ENCODE results near the gene STON2. TPM values are rescaled to one million over a fixed set of nuclear protein-coding genes. Genes with fewer than 3 reads are reported as not detected.

STON2 gene
- total RNA-seq, 1 donor from 2014 or later, result not detected

- POLR2A ChIA-PET, result no interaction called here
- TF ChIP-seq, protein P1, sequence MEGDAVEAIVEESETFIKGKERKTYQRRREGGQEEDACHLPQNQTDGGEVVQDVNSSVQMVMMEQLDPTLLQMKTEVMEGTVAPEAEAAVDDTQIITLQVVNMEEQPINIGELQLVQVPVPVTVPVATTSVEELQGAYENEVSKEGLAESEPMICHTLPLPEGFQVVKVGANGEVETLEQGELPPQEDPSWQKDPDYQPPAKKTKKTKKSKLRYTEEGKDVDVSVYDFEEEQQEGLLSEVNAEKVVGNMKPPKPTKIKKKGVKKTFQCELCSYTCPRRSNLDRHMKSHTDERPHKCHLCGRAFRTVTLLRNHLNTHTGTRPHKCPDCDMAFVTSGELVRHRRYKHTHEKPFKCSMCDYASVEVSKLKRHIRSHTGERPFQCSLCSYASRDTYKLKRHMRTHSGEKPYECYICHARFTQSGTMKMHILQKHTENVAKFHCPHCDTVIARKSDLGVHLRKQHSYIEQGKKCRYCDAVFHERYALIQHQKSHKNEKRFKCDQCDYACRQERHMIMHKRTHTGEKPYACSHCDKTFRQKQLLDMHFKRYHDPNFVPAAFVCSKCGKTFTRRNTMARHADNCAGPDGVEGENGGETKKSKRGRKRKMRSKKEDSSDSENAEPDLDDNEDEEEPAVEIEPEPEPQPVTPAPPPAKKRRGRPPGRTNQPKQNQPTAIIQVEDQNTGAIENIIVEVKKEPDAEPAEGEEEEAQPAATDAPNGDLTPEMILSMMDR (IDR thresholded peaks at IDR 0.05), result no peak
- CTCF ChIA-PET, result no interaction called here
- no peak overlapping the region for H3K27ac Mint-ChIP-seq
- peaks cover 3% of the 10 kb centered on the region for H3K27me3 Mint-ChIP-seq
- H3K9me3 Mint-ChIP-seq, result peaks cover 4% of the 10 kb centered on the region
- peaks cover 2% of the 10 kb centered on the region for H3K4me1 Mint-ChIP-seq
- DNase-seq (no peak), ATAC-seq (ENCODE audit: low read depth) (no peak)
- intact Hi-C loops (cut with micrococcal nuclease), result no loop called here
- no peak overlapping the region for H3K4me3 Mint-ChIP-seq
- no peaks in the 10 kb centered on the region for H3K36me3 Mint-ChIP-seq (ENCODE audit: low read depth)
Measured at GRCh38 chr14:81418057-81418790, 18.1 kb upstream of the STON2 start.

DNA sequence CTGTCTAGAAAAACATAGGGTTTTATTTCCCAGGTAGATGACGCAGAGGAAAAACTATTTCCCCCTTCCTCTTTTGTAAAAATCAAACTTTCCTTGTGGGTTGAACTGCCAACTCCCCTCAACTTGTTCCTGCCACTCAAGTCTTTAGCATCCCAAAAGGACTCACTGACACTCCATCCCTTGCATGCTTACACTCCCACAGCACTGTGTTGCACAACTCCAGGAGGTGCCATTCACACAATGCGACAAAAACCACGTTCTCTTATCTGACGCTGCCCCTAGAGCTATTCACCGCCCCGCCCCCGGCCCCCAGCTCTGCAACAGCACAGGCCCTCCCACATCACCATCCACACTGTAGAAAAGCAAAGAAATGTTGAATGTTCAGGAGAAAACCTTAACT is 16.9 kb upstream of the STON2 start:
- Mint-ChIP-seq H3K36me3 (ENCODE audit: low read depth) (no peaks in the 10 kb centered on the region), H3K9me3 (peaks cover 4% of the 10 kb centered on the region), H3K27ac (no peak overlapping the region), H3K4me1 (peaks cover 2% of the 10 kb centered on the region), H3K4me3 (no peak overlapping the region), H3K27me3 (peaks cover 3% of the 10 kb centered on the region)
- TF ChIP-seq, protein P1 (IDR thresholded peaks at IDR 0.05), result no peak
- ATAC-seq (ENCODE audit: low read depth), result no peak
- intact Hi-C loops (cut with micrococcal nuclease), result no loop called here
- DNase-seq, result no peak
- CTCF ChIA-PET, result no interaction called here
- POLR2A ChIA-PET, result no interaction called here

DNA sequence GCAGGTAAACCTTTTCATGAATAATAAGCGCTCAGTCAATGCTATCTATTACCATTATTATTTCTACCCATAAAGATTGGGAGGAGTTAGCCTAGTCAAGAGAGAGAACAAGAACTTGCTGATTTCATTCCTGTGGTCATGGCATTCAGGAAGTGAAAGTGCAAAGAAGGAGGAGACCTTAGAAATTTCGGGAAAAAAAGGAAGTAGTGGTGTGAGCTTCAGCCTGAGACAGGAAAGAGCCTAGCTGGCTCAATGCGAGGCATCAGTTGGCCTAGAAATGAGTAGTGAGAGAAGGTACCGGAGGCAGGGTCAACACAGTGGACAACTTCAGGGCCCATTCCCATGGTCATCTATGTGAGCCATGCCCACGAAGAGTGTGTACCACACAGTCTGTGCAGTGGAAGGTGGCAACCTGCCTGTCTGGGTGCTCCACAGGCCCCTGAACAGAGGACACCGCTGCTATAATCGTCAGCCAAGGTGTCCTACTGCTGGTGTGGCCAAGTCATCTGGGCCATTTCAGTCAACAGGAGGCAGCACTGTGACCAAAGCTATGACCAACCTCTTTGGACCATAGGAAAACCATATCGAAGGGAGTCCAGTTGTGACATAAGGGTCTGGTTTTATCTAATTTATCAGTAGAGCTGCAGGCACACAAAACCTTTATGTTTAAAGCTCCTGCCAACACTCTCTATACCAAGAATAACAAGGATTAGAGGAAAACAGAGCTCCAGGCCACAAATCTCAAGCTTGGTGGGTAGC is 16.2 kb upstream of the STON2 start:
- POLR2A ChIA-PET, result no interaction called here
- no peak for ATAC-seq (ENCODE audit: low read depth)

GRCh38 chr14:81415781-81416180 is 15.7 kb upstream of the STON2 start:
- CTCF ChIA-PET, result interaction anchor here (1.0 kb wide), 1 partner anchor 38 kb away, joined by 3 read pairs; no protein-coding TSS in a partner anchor

More for the DNA sequence above, 16.2 kb upstream of the STON2 start:
- Mint-ChIP-seq H3K27me3 (peaks cover 3% of the 10 kb centered on the region), H3K27ac (no peak overlapping the region), H3K4me1 (peaks cover 2% of the 10 kb centered on the region), H3K9me3 (peaks cover 4% of the 10 kb centered on the region), H3K36me3 (ENCODE audit: low read depth) (no peaks in the 10 kb centered on the region), H3K4me3 (no peak overlapping the region)
- DNase-seq, result no peak
- intact Hi-C loops (cut with micrococcal nuclease), result no loop called here
- TF ChIP-seq, protein P1 (IDR thresholded peaks at IDR 0.05), result no peak
- CTCF ChIA-PET, result interaction anchor here (1.0 kb wide), 1 partner anchor 38 kb away, joined by 3 read pairs; no protein-coding TSS in a partner anchor

DNA sequence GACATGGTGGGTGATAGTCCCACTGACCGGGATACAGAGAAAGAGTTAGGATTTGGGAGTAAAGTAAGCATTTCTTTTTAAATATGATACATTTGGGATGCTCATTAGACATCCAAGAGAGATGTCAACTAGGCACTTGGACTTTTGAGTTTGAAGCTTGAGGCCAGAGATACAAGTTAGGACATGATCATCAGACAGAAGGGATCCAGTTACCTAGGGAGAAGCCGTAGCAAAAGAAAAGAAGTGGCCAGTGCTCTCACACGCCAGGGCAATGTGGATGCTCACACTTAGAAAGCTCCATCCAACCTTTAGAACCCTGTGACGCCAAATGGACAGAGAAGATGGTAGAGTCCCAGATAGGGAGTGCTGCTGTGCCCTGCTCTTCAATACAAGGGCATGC is 14.0 kb upstream of the STON2 start:
- CTCF ChIA-PET, result no interaction called here
- TF ChIP-seq, protein P1 (IDR thresholded peaks at IDR 0.05), result no peak
- POLR2A ChIA-PET, result no interaction called here
- Mint-ChIP-seq H3K9me3 (peaks cover 4% of the 10 kb centered on the region), H3K4me3 (no peak overlapping the region), H3K27me3 (peaks cover 13% of the 10 kb centered on the region), H3K4me1 (peaks cover 2% of the 10 kb centered on the region), H3K36me3 (ENCODE audit: low read depth) (no peaks in the 10 kb centered on the region), H3K27ac (no peak overlapping the region)
- intact Hi-C loops (cut with micrococcal nuclease), result no loop called here
- DNase-seq (no peak), ATAC-seq (ENCODE audit: low read depth) (no peak)

More at GRCh38 chr14:81415781-81416180, 15.7 kb upstream of the STON2 start:
- ATAC-seq (ENCODE audit: low read depth) (no peak), DNase-seq (no peak)
- Mint-ChIP-seq H3K4me3 (no peak overlapping the region), H3K27ac (no peak overlapping the region), H3K36me3 (ENCODE audit: low read depth) (no peaks in the 10 kb centered on the region), H3K9me3 (peaks cover 4% of the 10 kb centered on the region), H3K4me1 (peaks cover 2% of the 10 kb centered on the region), H3K27me3 (peaks cover 7% of the 10 kb centered on the region)
- POLR2A ChIA-PET, result no interaction called here
- TF ChIP-seq, protein P1 (IDR thresholded peaks at IDR 0.05), result no peak
- intact Hi-C loops (cut with micrococcal nuclease), result no loop called here

All from activated B cell treated with CpG ODN at 0.5 μM for 24 hours (primary cell).